GM19239 (cell line): Measurements from ENCODE around the gene TBX1.

Source experiments
- DNase-seq: peaks from one replicate; pipeline ENCODE4 v3.0.0; 2011; ENCODE audit warnings: low spot score; ENCODE audit not compliant: insufficient read length
- FAIRE-seq: peaks from 2 replicates; lab custom pipeline; 2011; peaks lifted over from hg19 to GRCh38; lab: Jason Lieb, UNC

The TBX1 gene

DNA sequence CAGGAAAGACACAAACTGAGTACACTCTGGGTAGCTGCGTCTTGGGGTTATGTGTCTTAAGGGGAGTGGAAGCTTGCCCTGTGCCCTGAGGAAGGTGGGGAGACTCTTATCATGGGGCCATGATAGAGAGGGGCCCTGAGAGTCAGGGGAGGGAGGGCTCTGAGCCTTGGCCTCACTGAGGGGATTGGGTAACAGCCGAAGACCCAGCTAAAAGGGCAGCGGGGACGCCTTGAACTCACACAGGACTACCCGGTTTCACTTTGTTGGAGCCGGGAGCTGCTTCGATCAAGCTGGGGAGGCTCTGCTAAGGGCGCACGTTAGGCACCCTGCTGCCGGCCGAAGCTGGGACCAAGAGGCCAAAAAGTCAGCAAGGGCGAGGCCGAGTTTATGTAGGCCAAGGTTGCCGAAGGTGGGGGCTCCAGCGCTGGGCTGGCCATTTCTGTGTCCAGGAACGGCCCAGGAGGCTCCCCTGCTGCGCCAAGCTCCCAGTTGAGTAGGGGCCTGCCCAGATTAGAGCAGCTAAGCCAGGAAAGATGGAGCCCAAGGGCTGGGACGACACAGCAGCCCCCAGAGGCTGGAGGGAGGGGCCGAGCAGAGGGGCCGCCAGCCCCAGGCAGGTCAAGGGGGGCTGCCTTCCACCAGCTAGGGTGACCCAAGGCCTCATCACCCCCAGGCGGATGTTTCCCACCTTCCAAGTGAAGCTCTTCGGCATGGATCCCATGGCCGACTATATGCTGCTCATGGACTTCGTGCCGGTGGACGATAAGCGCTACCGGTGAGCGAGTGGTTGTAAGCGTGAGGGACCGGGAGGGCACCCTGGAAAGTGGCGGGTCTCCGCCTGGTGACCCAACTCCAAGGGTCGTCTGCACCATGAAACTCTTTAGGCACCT lies 2.2 kb downstream of the TBX1 start:
- DNase-seq (no peak), FAIRE-seq (no peak)

DNA sequence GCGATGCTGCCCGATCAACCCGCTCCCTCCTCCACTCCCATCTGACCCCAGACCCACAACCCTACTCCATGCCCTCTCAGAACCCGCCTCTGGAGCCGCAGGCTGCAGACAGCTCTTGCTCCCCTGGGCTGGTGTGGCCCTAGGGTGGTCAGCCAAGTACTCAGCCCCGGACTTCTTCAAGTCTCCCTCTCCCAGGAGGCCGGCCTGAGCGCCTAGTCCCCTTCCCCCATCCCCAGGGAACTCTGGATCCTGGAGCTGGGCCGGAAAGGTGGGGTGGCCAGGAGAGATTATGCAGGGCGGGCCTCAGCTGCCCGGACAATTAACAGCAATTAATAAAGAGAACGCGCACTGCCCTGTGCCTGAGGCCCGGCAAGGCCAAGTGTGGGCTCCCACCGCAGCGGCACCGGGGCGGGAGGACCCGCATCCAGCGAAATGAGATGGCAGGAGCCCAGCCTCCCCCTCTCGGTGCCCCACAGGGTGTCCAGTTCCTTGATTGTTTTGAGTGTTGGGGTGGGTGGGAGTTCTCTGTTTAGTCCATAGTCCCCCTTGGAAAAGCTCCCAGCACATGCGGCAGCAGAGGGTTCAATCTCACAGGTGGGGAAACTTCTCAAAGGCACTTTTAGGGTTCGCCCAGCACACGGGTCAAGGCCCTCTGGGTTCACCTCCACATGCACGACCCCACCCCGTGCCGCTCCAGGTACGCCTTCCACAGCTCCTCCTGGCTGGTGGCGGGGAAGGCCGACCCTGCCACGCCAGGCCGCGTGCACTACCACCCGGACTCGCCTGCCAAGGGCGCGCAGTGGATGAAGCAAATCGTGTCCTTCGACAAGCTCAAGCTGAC lies 3.1 kb downstream of the TBX1 start:
- DNase-seq = no peak
- FAIRE-seq = no peak

DNA sequence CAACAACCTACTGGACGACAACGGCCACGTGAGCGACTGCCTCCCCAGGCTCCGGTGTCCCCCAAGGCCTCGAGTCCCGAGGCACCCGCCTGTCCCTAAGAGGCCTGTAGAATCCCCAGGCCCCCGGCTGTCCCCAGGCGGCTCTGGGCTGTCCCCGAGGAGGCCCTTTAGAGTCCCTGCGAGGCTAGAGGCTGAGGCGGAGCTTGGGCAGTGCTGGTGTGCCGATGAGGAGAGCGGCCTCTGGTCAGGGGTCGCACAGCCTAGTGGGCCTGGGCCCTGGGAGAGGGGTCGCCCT lies 3.7 kb downstream of the TBX1 start:
- no peak for DNase-seq

DNA sequence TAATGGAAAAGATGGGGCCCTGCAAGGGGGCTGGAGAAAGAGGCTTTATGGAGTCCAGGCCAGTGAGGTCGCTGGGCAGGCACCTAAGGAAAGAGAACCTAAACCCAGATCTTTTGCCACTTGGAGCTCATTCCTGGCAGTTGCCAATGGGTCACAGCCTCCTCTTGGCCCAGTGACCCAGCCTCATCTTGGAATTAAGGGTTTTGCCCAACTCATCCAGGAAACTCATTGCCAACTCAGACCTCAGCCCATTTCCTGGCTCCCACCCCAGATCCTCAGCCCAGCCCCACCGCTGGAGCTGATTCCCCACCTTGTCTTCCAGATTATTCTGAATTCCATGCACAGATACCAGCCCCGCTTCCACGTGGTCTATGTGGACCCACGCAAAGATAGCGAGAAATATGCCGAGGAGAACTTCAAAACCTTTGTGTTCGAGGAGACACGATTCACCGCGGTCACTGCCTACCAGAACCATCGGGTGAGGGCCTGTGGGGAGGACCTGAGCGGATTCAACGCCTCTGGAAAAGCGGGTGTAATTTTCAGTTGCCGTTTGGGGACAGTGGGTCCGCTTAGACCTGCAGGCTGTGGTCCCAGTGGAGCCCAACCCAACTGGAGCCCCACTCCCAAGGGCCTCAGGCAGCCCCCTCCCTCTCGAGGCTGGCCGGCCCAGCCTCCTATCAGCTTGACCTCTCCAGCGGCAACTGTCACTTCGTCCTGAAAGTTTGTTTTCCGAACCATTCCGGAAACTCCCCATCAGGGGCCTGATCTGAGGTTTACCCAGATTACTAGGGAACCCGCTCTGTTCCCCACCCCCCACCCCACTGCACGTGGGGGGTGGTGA lies 4.3 kb downstream of the TBX1 start:
- no peak for FAIRE-seq
- no peak for DNase-seq

More for the DNA sequence above, 3.7 kb downstream of the TBX1 start:
- FAIRE-seq = no peak

DNA sequence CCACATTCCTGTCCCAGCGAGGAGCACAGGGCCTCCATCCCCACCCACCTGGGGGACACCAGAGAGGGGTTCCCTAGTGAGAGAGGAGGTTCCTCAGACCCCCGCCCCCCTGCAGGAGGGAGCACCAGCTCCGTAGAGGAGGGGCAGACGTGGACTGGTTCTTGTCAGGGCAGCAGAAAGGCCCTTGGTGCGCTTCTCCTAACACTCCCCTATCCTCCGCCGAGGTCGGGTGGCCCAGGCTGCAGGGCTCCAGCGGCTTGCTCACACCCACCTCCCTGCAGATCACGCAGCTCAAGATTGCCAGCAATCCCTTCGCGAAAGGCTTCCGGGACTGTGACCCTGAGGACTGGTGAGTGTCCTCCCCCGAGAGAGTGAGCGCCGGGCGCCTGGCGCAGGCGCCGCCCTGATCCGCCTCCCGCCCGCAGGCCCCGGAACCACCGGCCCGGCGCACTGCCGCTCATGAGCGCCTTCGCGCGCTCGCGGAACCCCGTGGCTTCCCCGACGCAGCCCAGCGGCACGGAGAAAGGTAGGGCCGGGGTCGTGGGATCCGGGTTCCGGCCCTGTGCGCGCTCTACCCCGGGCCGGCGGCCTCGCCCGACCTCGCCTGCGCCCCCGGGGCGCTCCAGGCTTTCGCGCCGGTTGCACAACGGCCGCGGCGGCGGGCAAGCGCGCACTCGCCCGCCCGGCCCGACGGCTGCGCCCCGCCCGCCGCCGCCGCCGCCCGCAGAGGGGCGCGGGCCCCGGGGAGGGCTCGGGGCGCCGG lies 5.1 kb downstream of the TBX1 start:
- no peak for DNase-seq
- no peak for FAIRE-seq

DNA sequence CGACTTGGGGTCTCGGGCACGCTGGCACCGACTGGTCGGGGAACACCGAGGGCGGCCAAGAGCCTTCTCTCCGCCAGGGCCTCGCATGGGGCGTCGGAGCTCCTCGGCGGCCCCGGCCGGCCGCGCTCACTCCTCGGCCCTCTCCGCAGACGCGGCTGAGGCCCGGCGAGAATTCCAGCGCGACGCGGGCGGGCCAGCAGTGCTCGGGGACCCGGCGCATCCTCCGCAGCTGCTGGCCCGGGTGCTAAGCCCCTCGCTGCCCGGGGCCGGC lies 5.6 kb downstream of the TBX1 start:
- DNase-seq (no peak), FAIRE-seq (no peak)

DNA sequence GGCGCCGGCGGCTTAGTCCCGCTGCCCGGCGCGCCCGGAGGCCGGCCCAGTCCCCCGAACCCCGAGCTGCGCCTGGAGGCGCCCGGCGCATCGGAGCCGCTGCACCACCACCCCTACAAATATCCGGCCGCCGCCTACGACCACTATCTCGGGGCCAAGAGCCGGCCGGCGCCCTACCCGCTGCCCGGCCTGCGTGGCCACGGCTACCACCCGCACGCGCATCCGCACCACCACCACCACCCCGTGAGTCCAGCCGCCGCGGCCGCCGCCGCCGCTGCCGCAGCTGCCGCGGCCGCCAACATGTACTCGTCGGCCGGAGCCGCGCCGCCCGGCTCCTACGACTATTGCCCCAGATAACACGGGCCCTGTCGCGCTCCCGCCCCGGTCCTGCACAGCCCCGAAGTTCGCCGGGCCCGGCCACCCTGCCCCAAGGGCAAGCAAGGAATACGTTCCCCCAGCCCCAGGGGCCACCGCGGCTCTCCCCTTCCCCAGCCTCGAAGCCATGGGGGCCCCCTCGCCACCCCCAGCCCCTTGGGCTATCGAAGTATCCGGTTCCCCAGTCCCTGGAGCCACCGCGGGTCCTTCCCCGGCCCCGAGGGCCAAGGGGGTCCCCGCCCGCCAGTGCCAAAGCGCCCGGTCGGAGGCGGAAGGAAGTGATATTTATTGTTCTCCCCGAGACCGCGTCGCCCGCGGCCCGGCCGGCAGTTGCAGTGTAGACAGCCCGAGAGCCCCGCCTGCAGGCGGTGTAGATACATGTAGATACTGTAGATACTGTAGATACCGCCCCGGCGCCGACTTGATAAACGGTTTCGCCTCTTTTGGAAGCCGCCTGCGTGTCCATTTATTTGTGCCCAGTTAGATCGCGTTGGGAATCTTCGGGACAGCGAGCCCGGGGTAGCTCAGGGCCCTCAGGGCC lies 6.2 kb downstream of the TBX1 start:
- DNase-seq (no peak), FAIRE-seq (no peak)

DNA sequence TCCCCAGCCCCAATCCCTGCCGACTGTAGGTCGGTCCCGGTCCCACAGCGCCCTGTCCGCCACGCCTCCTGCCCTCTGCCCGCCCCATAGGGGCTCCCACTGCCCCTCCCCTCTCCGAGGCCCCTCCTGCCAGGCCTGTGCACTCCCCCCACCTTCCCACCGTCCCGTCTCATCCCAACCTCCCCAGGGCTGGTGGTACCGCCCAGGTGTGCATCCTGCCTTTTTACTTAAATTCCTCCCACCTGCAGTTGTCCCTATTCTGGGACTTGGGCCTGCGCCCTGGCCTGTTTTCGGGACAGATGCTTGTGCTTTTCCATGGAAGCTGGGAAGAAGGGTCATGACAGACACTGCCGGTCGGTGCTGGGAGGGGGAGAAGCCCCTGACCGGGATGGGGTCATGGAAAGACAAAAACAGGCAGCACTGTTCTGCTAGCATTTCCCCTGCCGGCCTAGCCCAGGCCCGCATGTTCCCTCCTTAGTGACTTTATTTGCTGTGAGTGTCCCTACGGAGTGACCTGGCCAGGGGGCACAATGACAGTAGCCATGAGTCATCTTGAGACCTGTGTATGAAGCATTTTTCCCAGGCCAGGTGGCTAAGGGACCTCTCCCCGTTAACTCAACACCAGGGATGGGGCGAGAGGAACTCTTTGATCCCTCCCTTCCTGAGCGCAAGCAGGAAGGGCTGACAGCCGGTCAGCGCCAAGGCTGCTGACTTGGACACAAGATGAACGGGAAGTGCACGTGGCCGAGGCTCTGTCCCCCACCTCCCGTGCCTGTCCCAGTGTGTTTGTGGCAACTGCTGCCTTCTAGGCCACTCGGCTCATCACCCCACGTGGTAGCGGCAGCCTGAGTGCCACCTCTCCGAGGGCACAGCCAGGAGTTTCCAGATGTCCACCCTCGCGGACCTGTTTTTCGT lies 7.1 kb downstream of the TBX1 start:
- no peak for FAIRE-seq
- DNase-seq = no peak

DNA sequence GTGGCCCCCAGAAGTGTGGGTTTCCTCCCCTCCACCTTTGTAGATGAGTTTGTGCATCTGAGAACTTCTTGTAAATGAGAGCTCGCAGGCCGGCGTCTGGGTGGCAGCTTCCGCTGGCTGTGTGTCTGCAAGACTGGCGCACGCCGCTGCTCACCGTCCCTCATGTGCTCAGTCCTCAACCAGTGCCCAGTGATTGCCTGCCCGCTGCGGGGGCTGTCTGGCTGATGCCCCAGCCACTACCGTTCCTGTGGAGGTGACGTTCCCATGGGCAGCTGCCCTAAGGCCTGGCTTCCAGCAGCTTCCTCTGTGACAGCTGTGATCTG lies 8.8 kb downstream of the TBX1 start:
- DNase-seq (no peak), FAIRE-seq (no peak)

DNA sequence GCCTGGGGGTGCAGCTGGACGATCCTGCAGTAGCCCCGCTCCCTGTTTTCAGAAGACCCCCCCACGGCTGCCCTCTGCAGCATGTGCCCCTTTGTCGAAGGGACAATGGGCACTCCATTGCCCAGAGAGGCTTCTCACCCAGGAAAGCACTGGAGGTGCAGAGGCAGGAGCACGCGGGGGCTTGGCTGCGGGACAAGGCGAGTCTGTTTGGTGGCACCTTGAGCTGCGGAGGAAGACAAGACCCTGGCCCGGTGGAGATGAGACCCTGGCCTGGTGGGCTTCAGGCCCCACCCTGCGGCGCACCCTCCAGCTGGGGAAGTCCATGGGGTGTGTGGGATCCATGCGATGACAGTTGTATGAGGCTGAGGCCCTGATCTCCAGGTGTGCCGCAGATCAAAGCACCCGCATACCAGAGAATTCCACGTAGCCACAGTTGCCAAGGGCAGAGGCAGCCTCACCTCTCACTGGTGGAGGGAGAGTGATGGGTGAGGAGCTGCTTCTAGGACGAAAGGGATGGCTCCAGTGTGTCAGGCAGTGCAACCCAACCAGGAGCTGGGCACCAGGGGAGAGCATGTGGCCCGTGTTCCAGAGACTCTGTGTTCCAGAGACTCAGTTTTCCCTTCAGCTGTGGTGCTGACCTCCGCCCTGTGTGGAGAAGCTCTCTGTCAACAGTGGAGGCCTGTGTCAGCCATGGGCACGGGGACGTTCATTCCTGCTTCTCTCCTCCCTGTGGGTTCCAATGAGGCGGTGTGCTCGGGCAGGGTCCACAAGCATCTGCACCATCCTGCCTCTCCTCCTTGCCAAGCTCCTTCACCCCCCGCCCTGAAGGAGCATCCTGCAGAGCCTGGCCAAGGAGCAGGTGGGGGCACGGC lies 10.0 kb downstream of the TBX1 start:
- FAIRE-seq = no peak
- no peak for DNase-seq

DNA sequence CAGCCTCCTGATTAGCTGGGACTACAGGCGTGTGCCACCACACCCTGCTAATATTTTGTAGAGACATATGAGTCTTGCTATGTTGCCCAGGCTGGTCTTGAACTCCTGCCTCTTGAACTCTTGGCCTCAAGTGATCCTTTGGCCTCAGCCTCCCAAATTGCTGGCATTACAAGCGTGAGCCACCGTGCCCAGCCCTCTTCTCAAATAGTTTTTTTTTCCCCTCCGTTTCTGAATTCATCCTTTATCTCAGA lies 11.8 kb downstream of the TBX1 start:
- DNase-seq (no peak), FAIRE-seq (no peak)

DNA sequence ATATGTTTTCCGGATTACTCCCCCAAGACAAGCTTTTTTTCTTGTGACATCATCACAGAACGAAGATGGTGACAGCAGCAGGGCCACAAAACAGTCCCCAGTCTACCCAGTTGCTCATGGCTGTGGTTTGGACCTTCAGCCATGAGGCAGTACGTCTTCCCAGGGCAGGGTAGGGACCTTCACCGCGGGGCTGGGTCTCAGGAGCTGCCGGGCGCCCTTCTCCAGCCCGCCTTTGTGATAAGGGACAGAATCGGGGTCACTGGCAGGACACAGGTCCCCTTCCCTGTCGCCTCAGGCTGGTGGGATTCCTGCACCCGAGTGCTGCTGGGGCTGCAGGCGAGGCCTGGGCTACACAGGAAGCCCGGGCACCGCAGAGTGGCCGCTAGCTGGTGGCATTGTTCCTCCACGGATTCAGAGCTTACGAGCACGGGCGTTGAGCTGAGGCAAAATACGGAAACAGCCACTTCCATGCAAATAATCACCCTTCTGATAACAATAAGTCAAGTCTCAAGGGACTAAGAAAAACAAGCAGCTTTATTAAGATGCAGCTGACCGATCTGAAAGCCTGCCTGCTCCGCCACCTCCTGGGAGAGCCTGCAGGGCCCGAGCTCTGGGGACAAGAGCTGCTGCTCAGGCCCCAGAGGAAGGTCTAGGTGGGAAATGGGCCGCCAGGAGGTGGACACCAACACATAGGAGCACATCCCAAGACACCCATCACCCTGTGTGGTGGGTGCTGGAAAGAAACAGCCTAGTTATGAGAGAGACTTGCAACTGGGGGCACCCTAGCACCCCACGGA lies 12.3 kb downstream of the TBX1 start:
- DNase-seq (peak; percentile 60), FAIRE-seq (peak; percentile 49)

DNA sequence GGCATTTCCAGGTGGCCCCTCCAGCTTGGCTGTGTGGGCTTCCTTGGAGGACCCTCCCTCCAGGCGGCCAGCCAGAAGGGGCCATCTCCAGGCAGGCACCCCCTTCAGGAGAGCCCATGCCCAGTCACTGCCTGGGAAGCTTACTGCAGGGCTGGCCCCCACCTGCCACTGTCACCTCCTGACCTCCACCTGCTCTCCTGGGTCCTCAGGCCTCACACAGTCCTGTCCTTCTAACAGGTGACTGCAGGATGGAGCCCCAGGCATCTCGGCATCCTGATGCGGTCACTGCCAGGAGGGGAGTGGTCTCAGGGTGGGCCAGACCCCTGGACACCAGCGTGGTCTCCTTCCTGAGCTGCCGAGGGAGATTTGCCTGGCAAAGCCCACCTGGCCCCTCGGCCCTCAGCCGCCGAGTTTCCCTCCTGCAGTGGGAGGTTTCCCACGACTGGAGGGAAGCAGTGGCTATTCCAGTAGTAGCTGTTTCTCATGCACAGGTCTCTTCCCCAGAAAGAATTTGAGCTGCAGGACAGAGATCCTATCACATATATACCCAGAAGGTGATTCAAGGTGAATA lies 13.0 kb downstream of the TBX1 start:
- FAIRE-seq = no peak

DNA sequence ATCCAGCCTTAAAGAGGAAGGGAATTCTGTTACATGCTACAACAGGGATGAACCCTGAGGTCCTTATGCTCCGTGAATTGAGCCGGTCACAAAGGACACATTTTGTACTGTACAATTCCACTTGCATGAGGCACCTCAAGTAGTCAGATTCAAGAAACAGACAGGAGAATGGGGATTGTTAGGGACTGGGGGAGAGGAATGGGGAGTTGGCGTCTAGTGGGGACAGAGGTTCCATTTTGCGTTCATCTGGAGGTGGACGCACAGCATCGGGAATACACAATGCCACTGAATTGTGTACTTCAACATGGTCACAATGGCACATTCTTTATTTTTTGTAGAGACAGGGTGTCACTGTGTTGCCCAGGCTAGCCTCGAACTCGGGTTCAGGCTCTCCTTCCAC lies 14.1 kb downstream of the TBX1 start:
- FAIRE-seq (no peak), DNase-seq (no peak)

More for the DNA sequence above, 13.0 kb downstream of the TBX1 start:
- DNase-seq = no peak

DNA sequence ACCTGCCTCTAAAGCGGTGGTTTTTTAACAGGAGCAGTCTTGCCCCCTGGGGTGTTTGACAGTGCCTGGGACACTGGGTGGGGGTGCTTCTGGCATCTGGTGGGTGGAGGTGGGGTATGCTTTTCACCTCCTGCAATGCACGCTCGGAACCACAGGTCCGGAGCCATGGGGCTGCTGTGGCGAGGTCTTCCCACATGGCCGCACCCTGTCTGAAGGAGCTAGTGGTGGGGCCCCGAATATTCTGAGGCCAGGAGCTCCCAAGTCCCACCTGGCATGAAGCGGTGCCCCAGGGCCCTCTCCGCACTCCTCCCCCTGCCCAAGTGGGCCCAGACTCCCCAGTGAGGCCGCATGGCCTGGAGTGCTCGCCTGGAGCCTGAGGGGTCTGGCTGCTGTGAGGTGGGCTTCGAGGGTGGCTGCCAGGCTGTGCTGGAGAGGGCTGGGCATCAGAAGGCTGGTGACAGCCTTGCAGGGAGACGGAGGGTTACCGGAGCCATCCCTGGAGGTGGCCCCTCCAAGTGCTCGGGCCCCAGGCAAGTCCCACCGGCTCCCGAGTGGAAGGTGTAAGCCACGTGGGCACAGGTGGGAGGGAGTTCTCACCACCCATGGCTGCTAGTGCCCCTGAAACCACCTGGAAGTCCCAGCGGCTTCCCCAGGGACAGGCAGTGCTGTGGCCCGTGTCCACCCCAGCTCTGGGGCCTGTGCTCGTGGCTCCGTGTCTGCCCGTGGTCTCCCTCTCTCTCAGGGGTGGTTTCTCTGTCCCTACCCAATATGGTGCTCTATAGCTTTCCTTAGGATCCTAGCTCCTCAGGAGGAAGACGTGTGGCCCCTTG lies 15.1 kb downstream of the TBX1 start:
- FAIRE-seq (no peak), DNase-seq (no peak)
